KG1 (cell line): ENCODE data around the gene RGCC.
"Not testable (repeated sequence)": the region's sequence is repeated elsewhere in the genome, so short reads cannot be mapped to it uniquely, and the experiment has no call there.

ENCODE experiments used
- DNase-seq: peaks from one replicate; lab custom pipeline; 2025; lab: John Stamatoyannopoulos, UW

The RGCC gene, protein sequence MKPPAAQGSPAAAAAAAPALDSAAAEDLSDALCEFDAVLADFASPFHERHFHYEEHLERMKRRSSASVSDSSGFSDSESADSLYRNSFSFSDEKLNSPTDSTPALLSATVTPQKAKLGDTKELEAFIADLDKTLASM

DNA sequence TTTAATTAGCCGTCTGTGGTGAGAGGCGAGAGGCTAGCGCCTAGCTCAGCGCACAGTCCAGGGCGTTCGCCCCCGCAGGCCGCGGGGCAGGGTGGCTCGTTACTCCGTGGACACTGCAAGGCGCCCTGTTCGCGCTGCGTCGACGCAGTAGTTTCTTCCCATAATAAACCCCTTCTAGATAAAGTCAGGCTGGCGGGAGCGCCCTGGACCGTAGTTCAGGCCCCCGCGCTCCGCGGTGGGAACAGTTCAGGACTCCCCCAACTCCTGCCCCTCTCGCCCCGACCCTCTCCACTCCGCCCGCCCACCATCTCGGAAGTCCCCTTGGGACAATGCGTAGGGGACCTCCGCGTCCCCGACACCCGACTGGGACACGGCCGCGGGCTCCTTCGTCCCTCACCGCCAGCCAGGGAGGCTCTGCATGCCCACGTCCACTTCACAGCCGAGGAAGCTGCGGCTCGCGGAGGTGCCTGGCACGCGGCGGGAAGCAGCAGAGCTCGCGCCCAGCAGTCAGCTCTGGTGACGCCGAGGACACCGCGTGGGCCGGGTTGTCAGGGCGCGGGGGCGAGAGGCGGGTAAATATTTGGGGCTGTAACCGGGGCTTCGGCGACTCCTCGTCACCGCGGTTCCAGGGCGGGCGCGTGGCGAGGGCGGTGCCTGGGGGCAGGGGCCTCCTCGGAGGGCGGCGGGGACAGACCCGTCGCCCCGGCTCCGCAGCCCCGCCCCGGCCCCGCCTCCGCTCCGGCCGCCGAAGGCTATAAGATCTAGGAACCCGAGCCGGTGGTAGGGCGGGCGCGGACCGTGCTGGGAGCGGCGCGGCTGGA, at the start of gene RGCC:
TSS of gene RGCC (plus strand) at position 783 of the 821 bp plus-strand sequence. CDS start 158 bp downstream, outside the sequence.
- DNase-seq: no peak

DNA sequence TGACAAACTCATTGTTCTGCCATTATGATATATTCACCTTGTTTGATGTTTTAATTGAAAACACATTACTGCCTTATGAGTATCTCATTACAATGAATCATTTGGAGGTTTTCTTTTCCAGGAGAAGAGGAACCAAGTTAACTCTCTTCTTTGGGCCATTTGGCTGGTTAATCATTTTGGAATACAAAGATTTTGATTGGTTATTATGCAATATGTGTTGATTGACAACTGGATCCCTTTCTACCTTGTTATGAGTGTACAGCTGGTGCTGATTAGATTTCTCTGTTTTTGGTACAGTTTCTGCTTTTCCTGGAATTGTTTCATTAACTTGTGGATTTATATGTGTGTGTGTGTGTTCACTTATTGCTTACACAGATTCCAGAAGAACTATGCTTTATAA, 49.2 kb upstream of the RGCC start:
- DNase-seq: no peak

DNA sequence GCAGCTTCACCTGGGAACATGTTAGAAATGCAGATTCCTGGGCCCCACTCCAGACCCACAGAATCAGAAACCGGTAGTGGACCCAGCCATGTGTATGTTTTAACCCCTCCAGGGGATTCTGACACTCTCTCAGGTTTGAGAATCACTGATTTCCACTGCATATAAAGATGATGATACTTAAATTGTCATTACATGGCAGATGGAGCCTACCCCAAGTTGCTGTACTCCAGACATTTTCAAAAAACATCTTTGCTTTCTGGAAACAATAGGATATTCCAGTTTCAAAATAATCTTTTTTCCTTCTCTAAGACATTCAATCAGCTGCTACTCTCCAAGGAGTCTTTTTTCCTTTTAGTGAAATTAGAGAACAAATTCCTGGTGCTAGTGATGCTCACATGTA, 48.6 kb upstream of the RGCC start:
- no peak for DNase-seq

GRCh38 chr13:41409611-41410010, 47.7 kb upstream of the RGCC start:
- DNase-seq: no peak

DNA sequence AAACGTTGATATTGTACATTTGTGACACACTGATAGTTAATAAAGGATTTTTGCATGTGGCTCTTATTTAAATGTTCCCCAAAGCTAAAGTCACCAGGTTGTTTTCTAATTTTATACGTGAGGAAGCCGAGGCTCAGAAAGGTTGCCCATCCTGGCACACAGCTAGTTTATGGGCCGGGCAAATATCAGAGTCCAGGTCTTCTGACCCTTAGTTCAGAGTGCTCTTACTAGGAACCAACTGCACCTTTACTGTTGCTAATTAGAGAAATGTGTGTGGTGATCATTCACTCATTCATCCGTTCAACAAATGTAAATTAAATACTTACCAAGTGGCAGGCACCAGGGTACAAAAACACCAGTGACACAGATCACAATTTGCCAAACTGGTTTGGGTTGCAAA, 46.3 kb upstream of the RGCC start:
- no peak for DNase-seq

GRCh38 chr13:41411522-41411921, 45.8 kb upstream of the RGCC start:
- DNase-seq: no peak

- DNase-seq: no peak
Observed at GRCh38 chr13:41413872-41414271, 43.5 kb upstream of the RGCC start.

DNA sequence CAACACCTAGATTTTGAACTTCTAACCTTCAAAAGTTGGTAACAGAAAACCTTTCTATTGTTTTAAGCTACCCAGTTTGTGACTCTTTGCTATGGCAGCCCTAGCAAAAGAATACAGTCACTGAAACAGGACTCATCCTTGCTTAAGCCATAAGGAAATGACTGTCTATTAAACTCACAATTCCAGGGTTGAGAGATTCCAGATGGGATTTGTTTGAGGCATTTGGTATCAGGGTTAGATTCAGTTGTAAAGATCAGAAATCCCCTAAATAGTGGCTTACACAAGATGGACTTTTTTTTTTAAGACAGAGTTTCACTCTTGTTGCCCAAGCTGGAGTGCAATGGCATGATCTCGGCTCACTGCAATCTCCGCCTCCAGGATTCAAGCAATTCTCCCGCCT, 41.1 kb upstream of the RGCC start:
- DNase-seq: no peak

GRCh38 chr13:41418027-41418426, 39.3 kb upstream of the RGCC start:
- no peak for DNase-seq

GRCh38 chr13:41418731-41419130, 38.6 kb upstream of the RGCC start:
- DNase-seq: no peak

GRCh38 chr13:41419206-41419605, 38.1 kb upstream of the RGCC start:
- DNase-seq: no peak

DNA sequence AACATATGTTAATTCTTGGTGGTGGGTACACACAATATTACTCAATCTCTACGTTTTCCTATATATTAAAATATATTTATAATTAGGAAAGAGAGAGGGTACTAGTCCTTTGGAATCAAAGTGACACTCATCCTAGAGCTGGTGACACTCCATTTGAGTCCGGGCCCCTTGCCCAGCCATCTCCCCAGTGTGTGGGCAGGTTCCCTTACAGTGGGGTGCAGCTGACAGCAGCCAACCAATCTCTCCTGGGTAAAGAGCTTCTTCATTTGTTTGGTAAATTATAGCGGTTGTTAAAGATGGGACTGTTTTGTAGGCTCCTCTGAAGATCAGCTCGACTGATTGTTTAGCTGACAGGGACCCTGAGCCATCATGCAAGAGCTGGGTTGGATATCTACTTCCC, 37.2 kb upstream of the RGCC start:
- DNase-seq: no peak

DNA sequence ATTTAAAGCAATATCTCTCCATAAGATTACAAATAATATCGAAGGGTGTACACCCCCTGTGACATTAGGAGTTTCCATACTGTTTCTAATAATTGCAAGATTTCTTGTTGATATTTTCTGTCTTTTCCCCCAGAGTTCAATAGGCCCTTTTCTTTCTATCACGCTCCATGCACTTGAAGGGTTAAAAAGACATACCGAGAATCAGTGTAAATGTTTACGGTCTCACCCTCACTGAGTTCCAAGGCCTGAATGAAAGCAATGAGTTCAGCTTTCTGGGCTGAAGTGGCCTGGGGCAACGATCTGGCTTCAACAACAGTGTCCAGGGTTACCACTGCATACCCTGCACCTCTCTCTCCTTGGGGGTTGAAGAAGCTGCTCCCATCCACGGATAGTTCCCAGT, 36.0 kb upstream of the RGCC start:
- DNase-seq: not testable (repeated sequence)

DNA sequence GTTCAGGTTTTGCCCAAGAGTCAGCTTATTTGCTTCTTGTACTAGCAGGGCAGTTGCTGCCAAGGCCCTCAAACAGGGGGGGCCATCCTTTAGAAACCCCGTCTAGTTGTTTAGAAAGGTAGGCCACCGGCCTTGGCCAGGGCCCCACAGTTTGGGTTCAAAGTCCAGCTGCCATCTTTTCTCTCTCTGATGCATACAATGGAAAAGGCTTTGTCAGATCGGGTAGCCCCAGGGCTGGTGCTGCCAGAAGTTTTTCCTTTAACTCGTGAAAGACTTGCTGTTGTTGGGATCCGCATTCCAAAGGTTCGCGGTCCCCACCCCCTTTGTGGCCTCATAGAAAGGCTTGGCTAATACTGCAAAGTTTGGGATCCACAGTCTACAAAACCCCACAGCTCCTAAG, 35.4 kb upstream of the RGCC start:
- not testable (repeated sequence) for DNase-seq

DNA sequence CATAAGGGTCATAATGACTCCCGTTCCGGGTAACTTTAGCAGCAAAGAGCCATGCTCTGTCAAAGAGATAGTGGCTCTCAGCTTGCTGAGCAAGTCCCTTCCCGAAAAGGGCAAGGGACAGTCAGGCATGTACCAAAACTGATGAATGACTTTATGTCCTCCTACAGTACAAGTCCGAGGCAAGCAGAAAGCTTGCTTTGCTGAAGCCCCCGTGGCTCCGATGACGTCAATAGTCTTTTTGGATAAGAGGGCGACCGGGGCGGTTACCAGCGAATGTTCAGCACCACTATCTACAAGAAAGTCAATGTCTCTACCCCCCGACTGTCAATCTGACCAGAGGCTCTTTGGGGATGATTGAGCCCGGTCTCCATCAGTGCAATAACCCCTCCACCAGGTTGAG, 34.1 kb upstream of the RGCC start:
- DNase-seq: not testable (repeated sequence)

GRCh38 chr13:41424675-41425074, 32.7 kb upstream of the RGCC start:
- DNase-seq: not testable (repeated sequence)

GRCh38 chr13:41426047-41426446, 31.3 kb upstream of the RGCC start:
- DNase-seq: no peak

GRCh38 chr13:41427666-41428065, 29.7 kb upstream of the RGCC start:
- DNase-seq: no peak

- DNase-seq: no peak
Observed at GRCh38 chr13:41428155-41428554, 29.2 kb upstream of the RGCC start.

- DNase-seq: not testable (repeated sequence)
Observed at GRCh38 chr13:41434030-41434429, 23.3 kb upstream of the RGCC start.

DNA sequence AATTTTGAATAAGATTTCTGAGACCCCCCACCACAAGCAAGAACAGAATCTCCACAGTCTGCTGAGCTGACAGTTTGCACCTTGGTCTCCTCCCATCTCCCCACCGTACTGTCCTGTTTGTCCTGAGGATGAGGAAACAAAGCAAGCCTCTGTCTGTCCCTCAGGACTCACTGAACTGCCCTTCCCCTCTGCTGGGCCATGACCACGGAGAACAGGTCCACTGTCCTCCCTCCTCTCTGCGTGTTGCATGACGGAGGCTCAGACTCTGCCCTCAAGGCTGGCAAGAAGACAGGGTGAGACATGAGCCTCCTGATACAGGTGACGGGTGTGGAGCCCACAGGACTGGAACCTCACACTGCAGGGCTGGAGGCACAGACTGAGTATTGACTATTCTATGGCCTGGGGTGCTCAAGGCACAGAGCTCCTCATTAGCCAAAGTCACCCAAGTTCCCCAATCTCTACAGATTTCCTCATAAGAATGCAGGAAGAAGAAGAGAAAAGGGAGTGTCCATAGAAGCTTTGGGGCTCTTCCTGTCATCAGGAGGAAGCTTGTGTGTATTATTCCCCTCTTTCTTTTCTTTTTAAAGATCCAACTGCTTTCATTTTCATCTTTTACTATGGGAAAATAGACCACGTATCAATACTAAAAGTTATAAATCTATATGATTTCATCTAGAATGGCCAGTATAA, 22.4 kb upstream of the RGCC start:
- DNase-seq: no peak

DNA sequence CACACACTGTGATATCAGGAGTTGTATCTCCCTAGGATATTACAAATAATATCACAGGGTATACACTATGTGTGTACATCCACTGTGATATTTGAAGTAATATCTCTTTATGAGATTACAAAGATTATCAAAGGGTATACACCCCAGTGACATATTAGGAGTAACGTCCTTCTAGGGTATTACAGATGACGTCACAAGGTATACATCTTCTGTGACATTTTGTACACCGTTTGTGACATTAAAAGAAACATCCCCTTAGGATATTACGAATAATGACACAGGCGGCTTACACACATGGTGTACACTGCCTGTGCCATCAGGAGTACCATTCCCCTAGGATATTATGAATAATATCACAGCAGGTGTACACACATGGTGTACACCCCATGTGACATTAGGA, 13.4 kb upstream of the RGCC start:
- no peak for DNase-seq

DNA sequence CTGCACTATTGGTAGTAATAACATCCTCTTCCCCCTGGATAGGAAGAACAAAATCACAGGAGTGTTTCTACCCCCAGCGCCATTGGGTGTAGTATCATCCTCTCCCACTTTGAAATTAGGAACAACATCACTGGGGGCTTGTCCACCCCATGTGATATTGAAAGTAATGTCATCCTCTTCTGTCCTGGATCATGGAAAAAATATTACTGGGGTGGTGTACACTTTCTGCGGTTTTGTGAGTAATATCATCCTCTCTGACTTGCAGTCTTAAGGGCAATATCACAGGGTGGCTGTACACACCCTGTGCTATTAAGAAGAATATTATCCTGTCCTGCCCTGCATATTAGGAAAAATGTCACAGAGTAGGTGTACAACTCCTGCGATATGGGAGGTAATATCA, 4.9 kb upstream of the RGCC start:
- DNase-seq: no peak
